Measurements from ENCODE around the gene STAG1. TPM values are rescaled to one million over a fixed set of nuclear protein-coding genes. Genes with fewer than 3 reads are reported as not detected.
A peak's percentile ranks its signal among the peaks of the same experiment; 100 is the strongest.
"Not testable (repeated sequence)": the region's sequence is repeated elsewhere in the genome, so short reads cannot be mapped to it uniquely, and the experiment has no call there.

The STAG1 gene
- total RNA-seq: 23.6 TPM
- long read RNA-seq, full-length matches to known transcripts: 6 of 9 reads
- long read RNA-seq, partial matches to known transcripts: 2 of 9 reads
- long read RNA-seq, other reads (novel, unspliced or antisense): 1 of 9 reads

DNA sequence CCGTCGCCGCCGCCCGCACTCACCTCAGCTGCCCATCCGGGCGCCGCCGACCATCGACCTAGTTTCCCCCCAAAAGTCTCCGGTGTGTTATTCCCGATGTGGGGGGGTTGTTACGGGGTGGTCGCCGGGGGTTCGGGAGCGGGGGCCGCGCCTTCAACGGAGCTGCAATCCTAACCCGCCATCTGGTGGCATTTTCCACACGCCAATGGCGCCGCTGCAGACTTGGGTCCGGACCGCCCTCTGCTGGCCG, at the start of gene STAG1:
Gene STAG1, minus strand, starts transcription at position 207 of the 250 bp plus-strand sequence. CDS start 121,480 bp downstream, outside the sequence.
- DNase-seq (ENCODE audit: missing footprints) (no peak), ATAC-seq (no peak)
- intact Hi-C loops (cut with DNase I): loop anchor here (1.0 to 5.0 kb wide), 6 partner anchors 67 to 556 kb away; partner anchors contain the start of genes MSL2, NCK1, PCCB and SLC35G2

DNA sequence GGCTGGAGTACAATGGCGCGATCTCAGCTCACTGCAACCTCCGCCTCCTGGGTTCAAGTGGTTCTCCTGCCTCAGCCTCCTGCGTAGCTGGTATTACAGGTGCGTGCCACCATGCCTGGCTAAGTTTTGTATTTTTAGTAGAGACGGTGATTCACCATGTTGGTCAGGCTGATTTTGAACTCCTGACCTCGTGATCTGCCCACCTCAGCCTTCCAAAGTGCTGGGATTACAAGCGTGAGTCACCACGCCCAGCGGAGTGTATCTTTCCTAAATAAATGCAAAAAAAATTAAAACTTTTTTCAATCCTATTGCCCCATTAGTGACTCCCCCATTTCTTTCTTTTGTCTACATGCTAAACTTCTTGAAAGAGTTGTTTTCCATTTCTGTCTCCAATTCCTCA, 49.0 kb upstream of the STAG1 start:
- intact Hi-C loops (cut with DNase I); ATAC-seq; DNase-seq (ENCODE audit: missing footprints): not testable (repeated sequence)

DNA sequence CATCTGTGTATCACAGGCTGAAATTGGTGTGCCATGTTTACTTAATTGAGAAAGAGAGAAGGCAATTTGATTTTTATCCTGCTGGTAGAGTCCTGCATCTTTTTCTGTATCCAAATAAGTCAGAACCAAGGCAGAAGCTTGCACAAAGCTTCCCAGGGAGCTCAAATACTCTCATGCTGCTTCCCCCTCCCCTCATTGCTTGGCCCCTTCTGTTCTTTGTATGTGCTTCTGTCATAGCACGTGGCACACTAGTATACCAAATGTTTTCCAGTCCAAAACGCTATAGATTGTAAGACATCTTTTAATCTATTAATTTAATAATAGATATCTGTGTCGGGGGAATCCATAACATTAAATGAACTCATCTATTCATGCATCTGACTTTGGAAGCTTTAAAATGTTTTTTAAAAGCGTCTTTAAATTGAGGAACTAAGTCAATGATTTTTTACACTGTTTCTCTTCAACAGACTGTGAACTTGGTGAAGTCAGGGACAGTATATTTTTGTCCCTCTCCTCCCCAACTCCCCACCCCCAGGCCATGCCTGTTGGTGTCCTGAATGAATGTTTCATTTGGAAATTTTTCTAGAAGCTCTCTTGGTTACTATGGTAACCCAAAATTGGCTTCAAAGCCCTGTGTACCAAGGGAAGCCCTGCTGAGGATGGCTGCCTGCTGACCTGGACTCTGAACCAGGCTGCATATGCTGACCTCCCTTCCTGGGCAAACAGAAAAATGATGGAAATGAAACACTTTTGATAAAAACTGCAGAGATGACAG, 40.6 kb upstream of the STAG1 start:
- intact Hi-C loops (cut with DNase I): no loop called here
- DNase-seq (ENCODE audit: missing footprints): no peak
- ATAC-seq: no peak

DNA sequence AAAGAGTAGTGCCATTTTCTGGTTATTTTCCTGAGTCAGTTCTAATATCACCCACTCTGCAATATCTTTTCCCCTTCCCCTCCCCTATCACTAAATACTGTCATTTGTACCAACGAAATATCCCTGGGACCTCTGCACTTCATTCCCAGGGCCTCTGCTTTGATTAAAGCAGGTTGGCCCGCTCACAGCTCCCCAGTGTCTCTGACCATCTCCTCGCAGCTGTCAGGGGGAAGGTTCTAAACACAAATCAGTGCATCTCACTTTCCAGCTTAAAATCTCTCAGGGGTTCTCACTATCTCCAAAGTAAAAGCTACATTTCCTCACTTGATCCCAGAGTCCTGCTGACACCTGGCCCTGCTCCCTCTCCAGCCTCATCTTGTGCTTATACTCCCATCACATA, 38.6 kb upstream of the STAG1 start:
- ATAC-seq: no peak
- no peak for DNase-seq (ENCODE audit: missing footprints)
- intact Hi-C loops (cut with DNase I): no loop called here

DNA sequence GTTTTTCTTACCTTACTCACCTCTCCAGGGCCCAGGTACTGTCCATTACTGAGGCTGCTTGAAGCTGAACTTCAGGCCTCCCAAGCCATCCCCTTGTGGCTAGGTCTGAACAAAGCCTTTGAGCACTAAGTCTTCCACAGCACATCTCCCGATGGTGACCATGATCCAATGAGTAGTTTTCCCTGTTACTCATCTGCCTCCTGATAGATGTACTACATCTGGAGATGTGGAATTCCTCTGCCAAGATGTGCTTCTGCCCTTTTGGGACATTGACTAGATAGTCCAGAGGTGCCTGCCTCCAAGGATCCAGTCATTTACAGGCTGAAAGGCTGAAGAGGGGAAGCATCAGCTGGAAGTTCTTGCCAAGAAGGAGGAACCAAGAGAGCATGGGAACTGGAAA, 37.8 kb upstream of the STAG1 start:
- ATAC-seq (no peak), DNase-seq (ENCODE audit: missing footprints) (no peak)
- intact Hi-C loops (cut with DNase I): no loop called here

DNA sequence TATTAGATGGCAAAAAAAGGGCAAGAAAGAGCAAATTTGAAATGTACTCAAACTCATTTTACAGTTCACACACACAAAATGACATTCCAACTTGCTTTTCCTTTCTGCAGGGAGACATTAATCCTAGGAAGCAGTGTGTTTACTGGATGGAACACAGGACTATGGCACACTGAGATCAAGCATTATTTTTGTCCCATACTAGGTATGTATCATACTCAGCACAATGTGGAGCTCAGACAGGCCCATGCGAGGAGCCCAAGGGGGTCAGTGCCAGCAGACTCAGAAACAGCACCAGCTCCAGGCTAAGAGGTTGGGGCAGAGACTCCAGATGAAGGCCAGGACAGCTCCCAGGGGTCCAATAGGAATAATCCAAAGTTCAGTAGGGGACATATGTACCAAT, 36.0 kb upstream of the STAG1 start:
- intact Hi-C loops (cut with DNase I): no loop called here
- no peak for ATAC-seq
- no peak for DNase-seq (ENCODE audit: missing footprints)

DNA sequence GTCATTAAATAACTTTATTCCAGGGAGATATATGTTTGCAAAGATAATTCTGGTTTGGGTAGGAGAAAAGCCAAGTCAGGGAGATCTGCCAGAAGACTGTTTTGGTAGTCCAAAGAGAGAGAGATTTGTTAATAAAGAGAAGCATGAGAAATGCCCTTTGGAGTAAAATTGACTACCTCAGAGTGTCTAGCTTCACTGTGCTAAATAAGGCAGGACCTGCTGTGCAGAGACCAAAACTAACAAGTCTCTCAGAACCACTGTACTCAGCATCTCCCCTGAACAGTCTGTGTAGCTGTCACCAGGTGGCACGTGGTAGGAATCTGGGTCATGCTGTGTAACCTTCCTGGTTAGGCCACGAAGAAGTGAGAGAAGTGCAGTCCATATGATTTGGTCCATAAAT, 35.2 kb upstream of the STAG1 start:
- no peak for DNase-seq (ENCODE audit: missing footprints)
- intact Hi-C loops (cut with DNase I): no loop called here
- ATAC-seq: peak; percentile 56

DNA sequence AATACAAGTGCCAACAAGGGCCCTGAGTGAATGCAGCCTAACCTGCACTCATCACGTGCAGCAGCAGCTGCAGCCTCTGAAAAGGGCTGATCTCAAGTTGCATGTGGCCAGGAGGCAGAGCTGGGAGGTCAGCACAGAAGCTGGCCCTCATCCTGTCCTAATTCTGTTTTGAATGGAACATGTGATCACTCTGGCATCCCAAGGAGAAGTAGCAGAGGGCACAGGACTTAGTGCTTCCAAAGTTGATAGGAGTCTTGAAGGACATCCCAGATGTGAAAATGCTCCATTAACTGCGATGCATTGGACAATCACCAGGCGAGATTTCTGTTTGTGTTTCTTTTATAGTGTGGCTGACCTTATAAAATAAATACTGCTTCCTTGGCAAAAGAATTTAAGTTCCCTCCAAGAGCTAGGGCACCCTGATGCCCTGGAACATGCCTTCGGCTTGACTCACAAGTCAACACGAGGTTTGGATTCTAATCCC, 31.6 kb upstream of the STAG1 start:
- intact Hi-C loops (cut with DNase I): no loop called here
- ATAC-seq: no peak
- DNase-seq (ENCODE audit: missing footprints): no peak

DNA sequence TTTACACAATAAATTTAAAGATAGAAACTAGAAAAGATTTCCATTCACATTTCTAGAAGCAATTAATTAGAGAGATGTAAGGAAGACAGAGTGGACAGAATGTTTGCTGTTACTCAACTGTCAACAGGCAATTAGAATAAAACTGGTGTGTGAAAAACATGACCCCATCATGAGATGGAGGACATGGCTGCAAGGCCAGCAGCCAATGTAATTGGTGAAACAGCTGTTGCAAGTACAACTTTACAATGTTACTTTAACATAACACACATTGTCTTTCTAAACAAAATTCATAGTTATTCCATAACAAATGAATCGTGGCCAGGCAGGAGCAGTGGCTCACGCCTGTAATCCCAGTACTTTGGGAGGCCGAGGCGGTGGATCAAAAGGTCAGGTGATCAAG, 28.6 kb upstream of the STAG1 start:
- ATAC-seq: no peak
- intact Hi-C loops (cut with DNase I): no loop called here
- DNase-seq (ENCODE audit: missing footprints): no peak

DNA sequence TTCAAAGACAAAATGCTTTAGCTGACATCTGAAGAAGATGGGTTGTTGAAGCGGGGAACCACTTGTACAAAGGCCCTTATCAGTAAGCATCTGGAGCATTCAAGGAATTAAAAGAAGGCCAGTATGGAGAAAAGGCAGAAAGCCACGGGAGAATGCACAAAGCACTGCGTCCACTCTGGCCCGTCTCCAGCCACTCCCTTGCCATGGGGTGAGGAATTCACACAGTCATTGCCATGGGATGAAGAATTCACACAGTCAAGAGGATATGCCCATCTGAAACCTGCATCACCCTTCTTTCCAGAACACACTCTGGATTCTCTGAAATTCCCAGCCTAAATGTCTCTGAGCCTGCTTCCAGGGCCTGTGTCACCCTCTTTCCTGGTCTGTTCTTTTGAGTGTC, 26.7 kb upstream of the STAG1 start:
- intact Hi-C loops (cut with DNase I): no loop called here
- ATAC-seq: no peak
- DNase-seq (ENCODE audit: missing footprints): no peak

DNA sequence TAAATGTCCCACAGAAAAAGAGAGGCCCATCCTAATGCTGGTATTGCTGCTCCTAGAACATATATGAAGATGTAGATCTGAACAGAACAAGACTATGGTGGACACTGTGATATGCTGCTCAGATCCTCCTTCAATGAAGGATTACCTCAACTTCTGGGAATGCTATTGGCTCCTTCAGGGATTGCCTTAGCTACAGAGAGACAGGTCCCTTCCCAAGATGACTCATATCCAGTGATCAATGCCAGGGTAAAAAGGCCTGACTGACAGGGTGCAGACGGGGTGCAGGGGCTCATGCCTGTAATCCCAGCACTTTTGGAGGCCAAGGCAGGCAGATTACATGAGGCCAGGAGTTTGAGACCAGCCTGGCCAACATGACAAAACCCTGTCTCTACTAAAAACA, 20.5 kb upstream of the STAG1 start:
- ATAC-seq (no peak), DNase-seq (ENCODE audit: missing footprints) (no peak)
- intact Hi-C loops (cut with DNase I): no loop called here

DNA sequence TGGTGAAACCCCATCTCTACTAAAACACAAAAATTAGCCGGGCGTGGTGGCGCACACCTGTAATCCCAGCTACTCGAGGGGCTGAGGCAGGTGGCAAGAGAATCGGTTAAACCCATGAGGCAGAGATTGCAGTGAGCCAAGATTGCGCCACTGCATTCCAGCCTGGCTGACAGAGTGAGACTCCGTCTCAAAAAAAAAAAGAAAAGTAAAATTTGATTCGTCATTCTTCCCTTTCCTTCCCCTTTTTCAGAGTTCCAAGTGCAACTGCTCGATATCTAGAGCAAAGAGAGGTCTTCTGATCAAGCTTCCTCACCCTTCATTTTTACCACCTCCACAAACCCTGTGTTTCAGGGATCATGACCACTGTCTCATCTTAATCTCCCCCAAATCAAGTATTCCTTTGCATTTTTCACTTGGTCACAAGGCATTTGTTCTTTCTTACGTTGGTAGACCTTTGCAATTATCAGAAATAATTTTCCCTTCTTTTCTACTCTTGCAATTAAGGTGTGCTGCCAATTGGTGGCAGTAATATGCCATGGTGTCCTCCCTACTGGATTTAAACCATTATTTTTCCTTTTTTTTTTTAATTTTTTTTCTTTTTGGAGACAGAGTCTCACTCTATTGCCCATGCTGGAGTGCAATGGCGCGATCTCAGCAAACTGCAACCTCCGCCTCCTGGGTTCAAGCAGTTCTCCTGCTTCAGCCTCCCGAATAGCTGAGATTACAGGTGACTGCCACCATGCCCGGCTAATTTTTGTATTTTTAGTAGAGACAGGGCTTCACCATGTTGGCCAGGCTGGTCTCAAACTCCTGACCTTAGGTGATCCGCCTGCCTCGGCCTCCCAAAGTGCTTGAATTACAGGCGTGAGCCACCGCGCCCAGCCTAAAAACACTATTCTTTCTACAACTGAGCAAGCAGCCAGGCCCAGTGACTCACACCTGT, 6.3 kb upstream of the STAG1 start:
- DNase-seq (ENCODE audit: missing footprints): peak; percentile 76
- intact Hi-C loops (cut with DNase I): not testable (repeated sequence)
- ATAC-seq: peak; percentile 13

DNA sequence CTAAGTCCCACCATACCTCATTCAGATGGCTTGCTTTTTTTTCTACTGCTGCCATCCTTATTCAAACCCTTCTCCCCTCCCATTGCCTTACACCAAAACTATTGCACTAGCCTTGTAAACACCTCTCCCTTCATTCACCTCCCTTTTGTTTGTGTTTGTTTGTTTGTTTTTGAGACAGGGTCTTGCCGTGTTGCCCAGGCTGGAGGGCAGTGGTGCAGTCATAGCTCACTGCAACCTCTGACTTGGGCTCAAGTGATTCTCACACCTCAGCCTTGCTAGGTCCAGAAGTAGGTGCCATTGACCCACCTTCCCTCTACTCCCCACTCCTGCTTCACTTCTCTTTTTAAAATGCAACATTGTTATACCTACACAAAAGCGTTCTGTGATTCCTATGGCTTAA, 3.0 kb upstream of the STAG1 start:
- intact Hi-C loops (cut with DNase I): no loop called here
- DNase-seq (ENCODE audit: missing footprints): no peak
- no peak for ATAC-seq

DNA sequence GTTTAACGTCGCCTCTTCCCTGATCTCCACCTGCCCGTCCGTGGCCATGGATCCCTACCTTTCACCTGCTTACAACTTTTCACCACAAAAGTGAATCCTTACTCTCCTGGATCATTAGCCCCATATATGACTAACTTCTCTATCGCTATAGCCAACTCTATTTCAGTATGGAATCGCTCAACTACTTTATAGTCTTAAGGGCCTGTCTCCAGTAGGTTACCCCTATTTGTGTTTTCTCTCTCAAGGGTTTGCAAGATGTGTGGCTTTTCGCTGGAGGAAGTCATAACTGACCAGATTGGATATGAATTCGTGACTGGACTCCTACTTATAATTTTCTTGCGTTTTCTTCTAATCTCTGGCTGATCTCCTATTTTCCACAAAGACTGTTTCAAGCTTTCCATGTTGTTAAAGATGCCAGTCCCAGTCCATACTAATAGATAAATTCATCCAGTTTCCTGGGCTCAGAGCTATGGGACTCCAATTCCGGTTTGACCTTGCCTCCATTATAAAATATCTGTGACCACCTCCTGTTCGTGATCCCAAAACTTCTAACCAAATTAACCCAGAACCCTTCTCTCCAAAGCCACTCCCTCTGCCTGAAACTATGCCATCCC, 1.3 kb upstream of the STAG1 start:
- ATAC-seq (no peak), DNase-seq (ENCODE audit: missing footprints) (no peak)
- intact Hi-C loops (cut with DNase I): loop anchor here (2.0 to 5.0 kb wide), 3 partner anchors 65 to 501 kb away; partner anchors contain the start of genes NCK1, PCCB and SLC35G2

DNA sequence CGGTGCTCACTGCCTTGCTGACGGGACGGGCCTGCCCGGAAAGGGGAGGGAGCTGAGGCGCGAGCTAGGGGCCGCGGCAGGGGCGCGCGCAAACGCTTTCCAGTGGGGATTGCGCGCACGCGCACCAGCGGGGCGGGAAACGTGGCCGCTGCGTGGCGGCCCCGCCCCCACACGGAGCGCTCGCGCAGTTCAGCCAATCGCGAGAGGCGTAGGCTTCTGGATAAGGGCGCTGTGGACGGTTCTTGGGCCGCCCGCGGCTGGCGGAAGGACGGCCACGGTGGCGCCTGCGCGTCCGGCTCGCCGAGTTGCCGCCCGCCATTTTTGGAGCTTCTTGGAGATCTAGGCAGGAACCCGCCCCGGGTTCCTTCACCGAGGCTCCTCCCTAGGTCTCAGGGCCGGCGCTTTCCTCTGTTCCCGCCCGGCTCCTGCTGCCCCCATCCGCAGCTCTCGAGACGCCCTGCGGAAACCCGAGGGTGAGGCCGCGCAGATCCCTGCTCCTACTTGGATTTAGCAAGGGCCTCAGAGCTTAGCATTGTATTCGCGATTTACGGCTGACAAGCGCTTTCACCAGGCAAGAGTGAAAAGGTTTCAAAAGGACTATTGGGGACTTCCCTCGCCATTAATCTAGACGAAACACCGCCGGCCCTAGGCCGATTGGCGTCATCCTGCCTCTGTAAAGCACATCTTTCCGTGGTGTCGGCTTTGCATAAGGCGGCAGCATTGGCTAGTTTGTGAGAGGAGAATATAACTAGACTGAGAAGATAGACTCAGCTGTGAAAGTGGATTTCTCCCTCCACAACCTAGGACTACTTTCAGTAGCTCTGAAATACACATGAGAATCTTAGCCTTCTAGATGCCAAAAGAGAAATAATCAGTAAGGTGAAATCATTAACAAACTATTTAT, 496 bp upstream of the STAG1 start:
- DNase-seq (ENCODE audit: missing footprints): peak; percentile 100
- peak; percentile 97 for ATAC-seq
- intact Hi-C loops (cut with DNase I): loop anchor here (1.0 to 5.0 kb wide), 6 partner anchors 66 to 556 kb away; partner anchors contain the start of genes MSL2, NCK1, PCCB and SLC35G2

DNA sequence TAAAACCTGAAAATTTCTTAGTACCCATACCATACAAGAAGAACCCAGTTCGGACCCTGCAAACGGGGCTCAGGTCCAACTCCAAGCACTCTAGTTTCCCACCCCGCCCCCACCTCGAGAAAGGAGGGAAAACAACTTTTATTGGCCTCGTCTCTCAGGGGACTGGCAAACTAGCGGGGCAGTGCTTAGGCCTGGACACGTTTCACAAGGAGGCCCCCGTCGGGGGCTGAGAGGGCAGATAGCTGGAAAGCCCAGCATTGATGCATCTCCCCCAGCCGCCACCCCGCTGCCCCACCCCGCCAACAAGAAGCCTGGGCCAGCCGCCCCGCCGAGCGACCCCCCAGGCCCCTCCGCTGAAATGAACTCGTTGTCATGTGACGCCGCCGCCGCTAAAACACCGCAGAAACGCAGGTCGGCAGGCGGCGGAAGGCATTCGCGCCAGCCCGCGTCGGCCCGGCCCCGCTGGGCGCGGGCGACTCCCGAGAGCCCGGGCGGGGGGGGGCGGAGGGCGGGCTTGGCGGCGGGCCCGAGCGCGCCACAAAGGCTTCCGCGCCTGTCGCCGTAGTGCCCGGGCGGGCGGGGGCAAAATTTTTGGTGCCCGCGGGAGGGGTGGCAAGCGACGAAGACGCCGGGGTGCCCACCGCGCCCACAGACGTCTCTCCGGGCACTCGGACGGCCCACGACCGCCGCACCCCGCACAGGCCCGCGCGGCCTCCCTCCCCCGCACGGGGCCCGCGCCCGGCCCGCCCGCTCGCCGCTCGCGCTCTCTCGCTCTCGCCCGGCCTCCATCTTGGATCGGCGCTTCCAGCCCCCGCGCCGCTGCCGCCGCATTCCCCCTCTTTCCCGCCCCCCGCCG, 634 bp downstream of the STAG1 start:
- intact Hi-C loops (cut with DNase I): loop anchor here (1.0 to 5.0 kb wide), 7 partner anchors 67 to 676 kb away; partner anchors contain the start of genes MSL2, NCK1, PCCB and SLC35G2
- peak; percentile 45 for ATAC-seq
- peak; percentile 88 for DNase-seq (ENCODE audit: missing footprints)

DNA sequence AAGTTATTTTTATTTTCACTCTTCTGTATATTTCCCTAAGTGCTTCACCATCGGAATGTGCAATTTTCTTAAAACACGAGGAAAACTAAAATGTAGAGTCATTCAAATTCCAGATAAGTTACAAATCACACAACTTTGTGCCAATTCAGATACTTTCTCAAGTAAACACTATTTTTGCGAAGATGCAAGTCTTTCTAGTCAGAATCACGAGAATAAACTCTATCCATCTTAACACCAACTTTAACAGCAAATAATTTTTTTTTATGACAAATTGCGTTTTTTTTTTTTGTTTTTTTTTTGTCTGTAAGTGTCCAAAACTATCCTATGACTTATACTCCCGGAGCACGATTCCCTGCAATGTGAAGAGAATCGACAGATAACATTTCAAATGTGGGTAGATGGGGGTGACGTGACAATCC, 1.3 kb downstream of the STAG1 start:
- ATAC-seq (no peak), DNase-seq (ENCODE audit: missing footprints) (no peak)
- intact Hi-C loops (cut with DNase I): loop anchor here (1.0 to 5.0 kb wide), 2 partner anchors 499 to 676 kb away; partner anchors contain the start of gene PCCB
